HCT116 (cell line): ENCODE results near the gene WNK2.

Experiments used
- CEBPB ChIP-seq: IDR thresholded peaks from 2 replicates; pipeline ENCODE4 v1.6.1; 2012; ENCODE audit warnings: low read depth
- CTCF ChIP-seq, 3 experiments: fragments of 200-600 bp in 1 of 3; sonication (generic) in 1 of 3; IDR thresholded peaks in 2 of 3; conservative IDR thresholded peaks in 1 of 3; 2 replicates each; pipeline ENCODE4 v1.5.1; 2012 to 2017; ENCODE audit warnings: low read depth in 2 of 3, low read length in 2 of 3, antibody characterized with exemption in 1 of 3, borderline replicate concordance in 1 of 3, control low read depth in 1 of 3, mild to moderate bottlenecking in 1 of 3, mixed read lengths in 1 of 3, mixed run types in 1 of 3, moderate library complexity in 1 of 3; ENCODE audit not compliant: insufficient read depth in 1 of 3
- EZH2 ChIP-seq: fragments of 200-600 bp; sonication (generic); IDR thresholded peaks from 2 replicates; pipeline ENCODE4 v1.6.1; 2017; ENCODE audit warnings: antibody characterized with exemption, mixed run types
- JUND ChIP-seq: IDR thresholded peaks from 2 replicates; pipeline ENCODE4 v1.6.1; 2012
- POLR2A ChIP-seq: IDR thresholded peaks from 2 replicates; pipeline ENCODE4 v1.7.0; 2011; ENCODE audit warnings: borderline replicate concordance; ENCODE audit not compliant: insufficient read depth, insufficient read length; ENCODE audit errors: extremely low read depth
- POLR2AphosphoS5 ChIP-seq: IDR thresholded peaks from 2 replicates; pipeline ENCODE4 v1.6.1; 2011; ENCODE audit warnings: mild to moderate bottlenecking, low read depth, low read length, moderate library complexity
- RAD21 ChIP-seq: IDR thresholded peaks from 2 replicates; pipeline ENCODE4 v1.6.1; 2012; ENCODE audit warnings: low read depth, mild to moderate bottlenecking
- SIN3A ChIP-seq: IDR thresholded peaks from 2 replicates; pipeline ENCODE4 v1.6.1; 2012; ENCODE audit warnings: low read depth
- SP1 ChIP-seq: IDR thresholded peaks from 2 replicates; pipeline ENCODE4 v1.6.1; 2012; ENCODE audit warnings: low read depth
- SRF ChIP-seq: IDR thresholded peaks from 2 replicates; pipeline ENCODE4 v1.6.1; 2012; ENCODE audit warnings: low read depth
- TCF7L2 ChIP-seq: IDR thresholded peaks from 2 replicates; pipeline ENCODE4 v1.7.0; 2011; ENCODE audit warnings: borderline replicate concordance, inconsistent platforms; ENCODE audit not compliant: insufficient read depth, insufficient read length; ENCODE audit errors: extremely low read depth

GRCh38 chr9:93319301-93319991, 135.5 kb downstream of the WNK2 start:
- TF ChIP-seq POLR2A (no peak), CTCF (IDR thresholded peaks at IDR 0.05 in 2 of 3, conservative IDR thresholded peaks at IDR 0.05 in 1 of 3; ENCODE audit: borderline replicate concordance in 1 of 3, insufficient read depth in 1 of 3, low read depth in 2 of 3, low read length in 2 of 3) (no peak), EZH2 (no peak), CEBPB (no peak), SIN3A (no peak), POLR2AphosphoS5 (no peak), TCF7L2 (no peak), RAD21 (no peak), SP1 (no peak), SRF (no peak), JUND (no peak)
